Tibial artery (tissue), 4 donors: ENCODE results near the gene KREMEN1.

Experiments used
- DNase-seq, 2 donors: peaks; one replicate each; pipeline ENCODE4 v3.0.0-alpha.2; 2019
- H3K27ac ChIP-seq, 2 donors: fragments of 200-600 bp; sonication (generic) in 1 of 2; 1 replicate in 1 of 2; 2 replicates in 1 of 2; pipeline ENCODE4 v1.5.1; 2018 to 2019; ENCODE audit warnings: mild to moderate bottlenecking in 1 of 2
- H3K27me3 ChIP-seq, 2 donors: fragments of 200-600 bp; sonication (generic) in 1 of 2; one replicate each; pipeline versions ENCODE4 v1.5.1 to v1.6.0; 2016 to 2019
- H3K36me3 ChIP-seq, 3 donors: fragments of 200-600 bp; sonication (generic) in 2 of 3; one replicate each; pipeline ENCODE4 v1.5.1; 2016 to 2019; ENCODE audit warnings: mild to moderate bottlenecking in 2 of 3
- H3K4me1 ChIP-seq, 4 donors: fragments of 200-600 bp; sonication (generic) in 2 of 4; 1 replicate in 3 of 4; 2 replicates in 1 of 4; pipeline ENCODE4 v1.5.1; 2016 to 2019
- H3K4me3 ChIP-seq, 2 donors: fragments of 200-600 bp; sonication (generic) in 1 of 2; 1 replicate in 1 of 2; 2 replicates in 1 of 2; pipeline ENCODE4 v1.5.1; 2018 to 2019; ENCODE audit warnings: mild to moderate bottlenecking in 2 of 2
- H3K9me3 ChIP-seq, 3 donors: fragments of 200-600 bp; sonication (generic) in 1 of 3; one replicate each; pipeline ENCODE4 v1.5.1; 2016 to 2019
- intact Hi-C: fragments of 100-400 bp; cut with DNase I; formaldehyde crosslinking; loops from one replicate; pipeline ENCODE4 v1.15.0; 2023; ENCODE audit warnings: low total_unique reads
- TF ChIP-seq, protein P1 (sequence below), 2 experiments: fragments of 200-600 bp in 1 of 2; fragments of 450-650 bp in 1 of 2; IDR thresholded peaks; one replicate each; pipeline ENCODE4 v1.5.1; 2017 to 2019; ENCODE audit warnings: antibody characterized with exemption in 2 of 2, mild to moderate bottlenecking in 1 of 2, moderate library complexity in 1 of 2

KREMEN1 gene

DNA sequence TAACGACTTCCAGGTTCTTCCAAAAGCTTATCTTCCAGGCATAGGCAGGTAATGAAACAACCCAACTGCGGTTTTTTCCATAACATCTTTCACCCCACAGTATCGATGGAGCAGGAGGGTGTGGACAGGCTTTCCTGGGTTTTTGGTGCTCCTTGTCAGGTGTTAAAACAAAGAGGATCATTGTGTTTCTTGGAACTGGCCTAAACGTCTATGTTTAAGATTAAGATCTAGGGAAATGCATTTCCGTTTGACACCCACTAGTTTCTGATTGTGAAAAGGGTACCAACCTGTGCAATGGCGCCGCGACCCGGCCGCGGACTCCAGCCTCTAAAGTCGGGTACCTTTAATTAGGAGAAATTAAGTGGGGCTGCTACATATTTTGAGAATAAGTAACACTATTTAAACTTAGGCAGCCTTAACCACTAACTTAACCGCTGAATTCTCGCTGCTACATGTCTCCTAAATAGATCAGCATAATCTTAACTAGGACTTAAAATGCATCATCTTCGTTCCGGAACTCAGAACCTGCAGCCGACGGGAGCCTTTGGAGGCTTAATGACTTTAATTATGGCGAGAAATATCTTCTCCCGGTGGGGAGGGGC is 42.7 kb upstream of the KREMEN1 start:
- Histone ChIP-seq H3K4me1 (peaks cover 0 to 38% (median 30%) of the 10 kb centered on the region in 4 donors), H3K4me3 (peak overlapping the region; percentile 22 to 37), H3K36me3 (no peaks in the 10 kb centered on the region), H3K27ac (peak overlapping the region; percentile 84 to 85), H3K9me3 (no peaks in the 10 kb centered on the region), H3K27me3 (no peaks in the 10 kb centered on the region)
- intact Hi-C loops = no loop called here
- DNase-seq = no peak
- TF ChIP-seq, protein P1, sequence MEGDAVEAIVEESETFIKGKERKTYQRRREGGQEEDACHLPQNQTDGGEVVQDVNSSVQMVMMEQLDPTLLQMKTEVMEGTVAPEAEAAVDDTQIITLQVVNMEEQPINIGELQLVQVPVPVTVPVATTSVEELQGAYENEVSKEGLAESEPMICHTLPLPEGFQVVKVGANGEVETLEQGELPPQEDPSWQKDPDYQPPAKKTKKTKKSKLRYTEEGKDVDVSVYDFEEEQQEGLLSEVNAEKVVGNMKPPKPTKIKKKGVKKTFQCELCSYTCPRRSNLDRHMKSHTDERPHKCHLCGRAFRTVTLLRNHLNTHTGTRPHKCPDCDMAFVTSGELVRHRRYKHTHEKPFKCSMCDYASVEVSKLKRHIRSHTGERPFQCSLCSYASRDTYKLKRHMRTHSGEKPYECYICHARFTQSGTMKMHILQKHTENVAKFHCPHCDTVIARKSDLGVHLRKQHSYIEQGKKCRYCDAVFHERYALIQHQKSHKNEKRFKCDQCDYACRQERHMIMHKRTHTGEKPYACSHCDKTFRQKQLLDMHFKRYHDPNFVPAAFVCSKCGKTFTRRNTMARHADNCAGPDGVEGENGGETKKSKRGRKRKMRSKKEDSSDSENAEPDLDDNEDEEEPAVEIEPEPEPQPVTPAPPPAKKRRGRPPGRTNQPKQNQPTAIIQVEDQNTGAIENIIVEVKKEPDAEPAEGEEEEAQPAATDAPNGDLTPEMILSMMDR (IDR thresholded peaks at IDR 0.05) = no peak

DNA sequence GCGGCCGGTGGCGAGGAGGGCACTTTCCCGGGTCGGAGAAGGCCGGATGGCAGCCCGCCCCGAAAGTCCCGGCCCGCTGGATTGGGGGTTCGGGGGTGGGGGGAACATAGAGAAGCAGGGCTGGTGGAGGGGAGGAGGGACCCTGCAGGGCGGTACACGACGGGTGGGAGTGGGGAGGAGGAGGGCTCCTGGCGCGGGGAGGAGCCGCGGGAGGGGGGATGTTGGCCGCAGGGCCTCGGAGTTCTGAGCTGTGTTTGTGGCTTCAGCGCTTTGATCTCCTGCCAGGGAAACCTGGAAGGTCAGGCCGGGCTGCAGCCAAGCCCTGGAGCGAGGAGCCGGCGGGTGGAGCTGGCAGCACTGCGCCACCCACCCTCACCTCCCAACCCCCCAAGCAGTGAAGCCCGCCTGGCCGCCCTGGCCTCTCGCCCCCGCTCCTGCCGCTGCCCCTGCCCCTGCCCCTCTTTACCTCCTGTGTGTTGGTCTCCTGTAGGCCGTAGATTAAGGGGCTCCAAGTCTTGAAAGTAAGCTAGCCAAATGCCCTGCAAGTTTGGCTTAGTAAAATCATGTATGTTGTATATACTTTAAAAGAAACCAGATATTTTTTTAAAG is 42.1 kb upstream of the KREMEN1 start:
- no peaks in the 10 kb centered on the region for H3K27me3 ChIP-seq
- H3K4me3 ChIP-seq = peak overlapping the region; percentile 22 to 37
- peak; percentile 44 to 84 for DNase-seq
- H3K36me3 ChIP-seq = no peaks in the 10 kb centered on the region
- peak overlapping the region; percentile 84 to 85 for H3K27ac ChIP-seq
- TF ChIP-seq, protein P1 (IDR thresholded peaks at IDR 0.05) = no peak
- intact Hi-C loops = no loop called here
- H3K9me3 ChIP-seq = no peaks in the 10 kb centered on the region
- peaks cover 0 to 38% (median 30%) of the 10 kb centered on the region in 4 donors for H3K4me1 ChIP-seq

DNA sequence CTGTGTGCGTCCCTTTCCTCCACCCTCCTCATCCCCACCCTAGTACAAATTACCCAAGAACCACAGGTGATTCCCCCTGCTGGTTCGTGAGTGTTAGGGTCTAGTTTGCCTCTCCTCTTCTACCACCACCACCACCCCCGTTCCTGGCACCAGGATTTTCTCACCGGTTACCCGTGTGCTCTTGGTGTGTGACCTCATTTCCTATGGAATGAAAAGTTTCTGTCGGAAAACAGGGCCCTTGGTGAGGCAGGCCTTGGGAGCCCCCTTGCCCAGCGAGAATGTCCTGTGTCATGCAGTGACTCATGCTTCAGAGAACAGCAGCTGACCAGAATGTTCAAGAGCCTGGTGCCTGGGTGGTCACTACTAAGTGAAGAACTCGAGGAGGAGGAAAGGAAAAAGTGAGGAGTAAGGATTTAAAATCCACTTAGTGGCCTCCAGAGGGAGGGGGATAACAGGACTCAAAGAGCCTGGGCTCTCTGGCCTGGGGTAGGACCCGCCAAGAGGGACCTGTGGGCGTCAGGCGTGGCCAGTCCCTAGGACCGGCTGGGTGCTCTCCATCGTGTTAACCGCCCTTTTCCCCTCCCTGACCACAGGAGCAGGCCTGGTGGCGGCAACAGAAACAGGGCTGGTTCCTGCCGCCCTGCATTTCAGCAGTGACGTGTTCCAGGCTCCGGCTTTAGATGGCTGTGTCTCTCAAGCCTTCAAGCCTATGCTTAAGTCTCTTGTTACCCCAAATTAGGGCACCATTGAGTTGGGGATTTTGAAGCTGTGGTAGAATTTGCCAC is 41.4 kb upstream of the KREMEN1 start:
- DNase-seq = peak; percentile 76 to 89
- Histone ChIP-seq H3K27me3 (no peaks in the 10 kb centered on the region), H3K9me3 (no peaks in the 10 kb centered on the region), H3K36me3 (no peaks in the 10 kb centered on the region), H3K27ac (peak overlapping the region; percentile 84 to 85), H3K4me3 (peak overlapping the region; percentile 22 to 37), H3K4me1 (peaks cover 0 to 38% (median 30%) of the 10 kb centered on the region in 4 donors)
- intact Hi-C loops = no loop called here
- TF ChIP-seq, protein P1 (IDR thresholded peaks at IDR 0.05) = no peak

DNA sequence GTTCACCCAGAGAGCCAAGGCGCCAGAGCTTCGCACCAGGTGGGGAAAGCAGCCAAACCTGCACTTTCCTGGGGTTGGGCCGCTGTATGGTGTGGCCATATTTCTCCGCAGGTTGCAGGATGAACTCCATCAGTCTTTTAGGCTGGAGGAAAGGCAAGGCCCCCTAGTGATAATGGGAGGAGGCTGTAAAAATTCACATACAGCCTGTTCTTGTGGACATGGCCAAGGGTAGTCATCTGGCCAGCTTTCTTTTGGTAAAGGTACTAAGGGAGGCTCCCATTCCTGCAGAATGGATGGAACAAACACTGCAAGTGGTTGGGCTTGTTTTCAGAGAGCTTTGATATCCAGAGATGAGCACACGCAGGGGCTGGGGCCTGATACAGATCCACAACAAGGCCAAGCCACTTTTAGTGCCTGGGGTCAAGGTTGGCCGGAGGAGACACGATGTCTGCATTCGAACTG is 40.8 kb upstream of the KREMEN1 start:
- Histone ChIP-seq H3K4me3 (no peak overlapping the region), H3K4me1 (peaks cover 0 to 38% (median 30%) of the 10 kb centered on the region in 4 donors)

DNA sequence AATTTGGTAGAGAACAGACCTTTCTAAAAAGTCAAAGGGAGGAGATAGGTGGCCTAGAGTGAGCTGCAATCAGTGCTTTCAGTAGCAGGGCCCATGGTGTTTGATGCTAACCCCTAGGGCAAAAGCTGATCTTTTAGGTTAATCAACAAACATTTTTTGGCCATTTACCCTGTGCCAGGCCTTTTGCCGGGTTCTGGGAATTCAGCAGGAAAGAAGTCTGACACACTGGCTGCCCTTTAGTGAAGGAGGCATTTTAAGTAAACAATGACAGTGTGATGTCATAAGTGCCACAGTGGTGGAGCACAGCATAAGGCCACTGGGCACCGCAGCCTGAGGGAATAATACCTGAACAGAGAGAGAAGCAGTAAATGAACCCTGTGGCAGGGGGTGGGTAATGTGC is 40.3 kb upstream of the KREMEN1 start:
- peak overlapping the region; percentile 84 to 85 for H3K27ac ChIP-seq
- H3K9me3 ChIP-seq = no peaks in the 10 kb centered on the region
- H3K27me3 ChIP-seq = no peaks in the 10 kb centered on the region
- TF ChIP-seq, protein P1 (IDR thresholded peaks at IDR 0.05) = no peak
- DNase-seq = no peak
- intact Hi-C loops = no loop called here
- H3K4me3 ChIP-seq = no peak overlapping the region
- no peaks in the 10 kb centered on the region for H3K36me3 ChIP-seq
- H3K4me1 ChIP-seq = peaks cover 0 to 38% (median 30%) of the 10 kb centered on the region in 4 donors

More for the DNA sequence above, 40.8 kb upstream of the KREMEN1 start:
- peak overlapping the region; percentile 84 to 85 for H3K27ac ChIP-seq
- DNase-seq = no peak
- H3K9me3 ChIP-seq = no peaks in the 10 kb centered on the region
- no peaks in the 10 kb centered on the region for H3K27me3 ChIP-seq
- no peaks in the 10 kb centered on the region for H3K36me3 ChIP-seq
- intact Hi-C loops = no loop called here
- TF ChIP-seq, protein P1 (IDR thresholded peaks at IDR 0.05) = no peak
